HepG2 (cell line): ENCODE data around the gene SNAI3. TPM values are rescaled to one million over a fixed set of nuclear protein-coding genes. Genes with fewer than 3 reads are reported as not detected.

Experiments used
- BRD4 ChIP-seq: sonication (generic); formaldehyde crosslinking; IDR thresholded peaks from 2 replicates; pipeline ENCODE4 v1.4.0; 2020; ENCODE audit warnings: missing genetic modification reagents
- ELF3 ChIP-seq: IDR thresholded peaks from 2 replicates; pipeline ENCODE4 v1.6.1; 2016; ENCODE audit warnings: missing genetic modification reagents, missing compliant biosample characterization
- FOXJ3 ChIP-seq: sonication (generic); formaldehyde crosslinking; IDR thresholded peaks from 2 replicates; pipeline ENCODE4 v1.4.0; 2020; ENCODE audit warnings: missing genetic modification reagents, mild to moderate bottlenecking, borderline replicate concordance
- GFI1 ChIP-seq: sonication (generic); formaldehyde crosslinking; IDR thresholded peaks from 2 replicates; pipeline ENCODE4 v1.5.0; 2020; ENCODE audit warnings: missing genetic modification reagents, mild to moderate bottlenecking, borderline replicate concordance
- KLF6 ChIP-seq: IDR thresholded peaks from 2 replicates; pipeline ENCODE4 v1.8.0; 2016; ENCODE audit warnings: missing biosample characterization, missing genetic modification reagents
- MED13 ChIP-seq: sonication (generic); formaldehyde crosslinking; IDR thresholded peaks from 2 replicates; pipeline ENCODE4 v1.5.0; 2020; ENCODE audit warnings: missing genetic modification reagents
- NPAS2 ChIP-seq: sonication (generic); formaldehyde crosslinking; IDR thresholded peaks from 2 replicates; pipeline ENCODE4 v1.8.0; 2022; ENCODE audit warnings: mild to moderate bottlenecking, missing genetic modification reagents, borderline replicate concordance
- PLRG1 ChIP-seq: fragments of 450-650 bp; conservative IDR thresholded peaks from 2 replicates; pipeline ENCODE4 v1.6.1; 2016
- SMAD9 ChIP-seq: sonication (generic); formaldehyde crosslinking; IDR thresholded peaks from 2 replicates; pipeline ENCODE4 v1.5.1; 2020; ENCODE audit warnings: mild to moderate bottlenecking, missing genetic modification reagents
- SP4 ChIP-seq: sonication (generic); formaldehyde crosslinking; IDR thresholded peaks from 2 replicates; pipeline ENCODE4 v1.8.1; 2023; ENCODE audit warnings: mild to moderate bottlenecking, missing genetic modification reagents
- SYNCRIP ChIP-seq: fragments of 200-400 bp; formaldehyde crosslinking; IDR thresholded peaks from 2 replicates; pipeline ENCODE4 v1.6.1; 2018; ENCODE audit warnings: mild to moderate bottlenecking, low read depth, low read length; ENCODE audit not compliant: insufficient read depth
- TAF1 ChIP-seq: sonication (generic); formaldehyde crosslinking; IDR thresholded peaks from 2 replicates; pipeline ENCODE4 v1.4.0; 2020; ENCODE audit warnings: missing genetic modification reagents
- TP53 ChIP-seq: sonication (generic); formaldehyde crosslinking; conservative IDR thresholded peaks from 2 replicates; pipeline ENCODE4 v1.4.0; 2020; ENCODE audit warnings: missing genetic modification reagents
- ZNF430 ChIP-seq: sonication (generic); formaldehyde crosslinking; IDR thresholded peaks from 2 replicates; pipeline ENCODE4 v1.9.0; 2021; ENCODE audit warnings: mild to moderate bottlenecking, missing genetic modification reagents
- ZNF460 ChIP-seq: sonication (generic); formaldehyde crosslinking; IDR thresholded peaks from 2 replicates; pipeline ENCODE4 v1.5.1; 2020; ENCODE audit warnings: missing genetic modification reagents, mild to moderate bottlenecking, borderline replicate concordance
- ZNF468 ChIP-seq: sonication (generic); formaldehyde crosslinking; IDR thresholded peaks from 2 replicates; pipeline ENCODE4 v1.8.0; 2022; ENCODE audit warnings: mild to moderate bottlenecking, moderate library complexity, missing genetic modification reagents
- ZNF550 ChIP-seq: sonication (generic); formaldehyde crosslinking; IDR thresholded peaks from 2 replicates; pipeline ENCODE4 v1.4.0; 2020; ENCODE audit warnings: mild to moderate bottlenecking, missing genetic modification reagents, borderline replicate concordance
- ZNF670 ChIP-seq: sonication (generic); formaldehyde crosslinking; IDR thresholded peaks from 2 replicates; pipeline ENCODE4 v1.8.0; 2022; ENCODE audit warnings: mild to moderate bottlenecking, missing genetic modification reagents, borderline replicate concordance
- polyA plus RNA-seq, 8 experiments: library from polyadenylated mRNA; depleted of rRNA in 3 of 8; stranded (reverse) in 7 of 8; unstranded in 1 of 8; fragments of >200 nt; fragmentation: Illumina TruSeq in 4 of 8; extraction: Trizol in 4 of 8; gene quantifications; 2 replicates each; pipeline versions ENCODE4 v1.2.1 to v1.2.3, GENCODE V29; 2011 to 2016; ENCODE audit warnings: low read depth in 4 of 8, missing spikeins in 1 of 8, mixed read lengths in 1 of 8; ENCODE audit not compliant: insufficient read depth in 1 of 8
- total RNA-seq, 5 experiments: library from RNA; depleted of rRNA; stranded (reverse); fragments of >200 nt; fragmentation: Illumina TruSeq; extraction: Trizol; gene quantifications; 2 replicates each; pipeline ENCODE4 v1.2.3, GENCODE V29; 2016; ENCODE audit warnings: low read depth in 1 of 5
- TF ChIP-seq, protein P1 (sequence below): sonication (generic); formaldehyde crosslinking; IDR thresholded peaks from 2 replicates; pipeline ENCODE4 v1.4.0; 2020; ENCODE audit warnings: low read depth, missing genetic modification reagents
- TF ChIP-seq, protein P2 (sequence below), 2 experiments: sonication (generic) in 1 of 2; formaldehyde crosslinking in 1 of 2; IDR thresholded peaks; 2 replicates each; pipeline versions ENCODE4 v1.4.0 to v1.6.1; 2016 to 2020; ENCODE audit warnings: borderline replicate concordance in 1 of 2, low read depth in 1 of 2, mild to moderate bottlenecking in 1 of 2, missing genetic modification reagents in 1 of 2
- TF ChIP-seq, protein P3 (sequence below): sonication (generic); formaldehyde crosslinking; IDR thresholded peaks from 2 replicates; pipeline ENCODE4 v1.4.0; 2020; ENCODE audit warnings: missing genetic modification reagents

The SNAI3 gene
- total and polyA plus RNA-seq, 2 of the 13 experiments (the other 11 are each of a cell fraction or from before 2014, with no cell fraction given), result 0.09 to 0.18 TPM

DNA sequence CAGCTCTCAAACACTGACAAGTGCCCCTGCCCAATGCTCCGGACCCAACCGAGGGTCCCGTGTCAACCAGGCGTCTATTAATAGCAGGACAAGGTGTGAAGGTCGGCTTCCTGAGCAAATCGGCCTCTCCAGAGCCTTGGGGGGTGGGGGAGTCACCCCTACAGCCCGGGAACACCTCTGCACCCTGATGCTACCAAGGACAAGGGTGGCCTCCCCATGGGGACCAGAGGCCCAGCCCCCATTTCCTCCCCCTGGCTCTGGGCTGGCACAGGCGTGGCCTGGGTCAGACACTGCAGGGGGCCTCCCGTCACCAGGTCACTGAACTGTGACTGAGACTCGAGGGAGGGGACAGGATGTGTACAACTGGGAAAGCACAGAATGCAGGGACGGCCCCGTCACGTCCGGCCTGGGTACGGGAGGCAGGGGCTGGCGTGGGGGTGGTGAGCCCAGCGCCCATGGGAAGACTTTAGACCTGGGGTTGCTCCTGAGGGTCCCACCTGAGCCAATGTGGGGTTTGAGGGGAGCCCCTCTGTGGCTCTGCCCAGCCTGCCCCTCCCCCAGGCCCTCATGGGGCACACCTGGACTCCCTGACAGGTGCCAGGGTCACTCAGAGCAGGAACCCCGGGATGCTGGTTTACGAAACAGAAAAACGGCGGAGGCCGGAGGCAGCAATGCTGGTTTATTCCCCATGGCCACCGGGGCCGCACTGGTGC, 34.9 kb downstream of the SNAI3 start (continued):
- TF ChIP-seq NPAS2 (CRISPR knock-in tag), result no peak
- peak; percentile 49; the same call in 1 of the 2 replicates for TF ChIP-seq TAF1 (CRISPR knock-in tag)
- TF ChIP-seq KLF6 (CRISPR knock-in tag), result peak; percentile 32; the same call in 1 of the 2 replicates
- TF ChIP-seq, protein P1, sequence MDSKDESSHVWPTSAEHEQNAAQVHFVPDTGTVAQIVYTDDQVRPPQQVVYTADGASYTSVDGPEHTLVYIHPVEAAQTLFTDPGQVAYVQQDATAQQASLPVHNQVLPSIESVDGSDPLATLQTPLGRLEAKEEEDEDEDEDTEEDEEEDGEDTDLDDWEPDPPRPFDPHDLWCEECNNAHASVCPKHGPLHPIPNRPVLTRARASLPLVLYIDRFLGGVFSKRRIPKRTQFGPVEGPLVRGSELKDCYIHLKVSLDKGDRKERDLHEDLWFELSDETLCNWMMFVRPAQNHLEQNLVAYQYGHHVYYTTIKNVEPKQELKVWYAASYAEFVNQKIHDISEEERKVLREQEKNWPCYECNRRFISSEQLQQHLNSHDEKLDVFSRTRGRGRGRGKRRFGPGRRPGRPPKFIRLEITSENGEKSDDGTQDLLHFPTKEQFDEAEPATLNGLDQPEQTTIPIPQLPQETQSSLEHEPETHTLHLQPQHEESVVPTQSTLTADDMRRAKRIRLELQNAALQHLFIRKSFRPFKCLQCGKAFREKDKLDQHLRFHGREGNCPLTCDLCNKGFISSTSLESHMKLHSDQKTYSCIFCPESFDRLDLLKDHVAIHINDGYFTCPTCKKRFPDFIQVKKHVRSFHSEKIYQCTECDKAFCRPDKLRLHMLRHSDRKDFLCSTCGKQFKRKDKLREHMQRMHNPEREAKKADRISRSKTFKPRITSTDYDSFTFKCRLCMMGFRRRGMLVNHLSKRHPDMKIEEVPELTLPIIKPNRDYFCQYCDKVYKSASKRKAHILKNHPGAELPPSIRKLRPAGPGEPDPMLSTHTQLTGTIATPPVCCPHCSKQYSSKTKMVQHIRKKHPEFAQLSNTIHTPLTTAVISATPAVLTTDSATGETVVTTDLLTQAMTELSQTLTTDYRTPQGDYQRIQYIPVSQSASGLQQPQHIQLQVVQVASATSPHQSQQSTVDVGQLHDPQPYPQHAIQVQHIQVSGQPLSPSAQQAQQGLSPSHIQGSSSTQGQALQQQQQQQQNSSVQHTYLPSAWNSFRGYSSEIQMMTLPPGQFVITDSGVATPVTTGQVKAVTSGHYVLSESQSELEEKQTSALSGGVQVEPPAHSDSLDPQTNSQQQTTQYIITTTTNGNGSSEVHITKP (CRISPR knock-in tag), result peak; percentile 91
- no peak for TF ChIP-seq PLRG1
- peak; percentile 93 for TF ChIP-seq ZNF670 (CRISPR knock-in tag)
- TF ChIP-seq ZNF460 (CRISPR knock-in tag), result peak; percentile 65; the same call in 1 of the 2 replicates
- TF ChIP-seq, protein P2, sequence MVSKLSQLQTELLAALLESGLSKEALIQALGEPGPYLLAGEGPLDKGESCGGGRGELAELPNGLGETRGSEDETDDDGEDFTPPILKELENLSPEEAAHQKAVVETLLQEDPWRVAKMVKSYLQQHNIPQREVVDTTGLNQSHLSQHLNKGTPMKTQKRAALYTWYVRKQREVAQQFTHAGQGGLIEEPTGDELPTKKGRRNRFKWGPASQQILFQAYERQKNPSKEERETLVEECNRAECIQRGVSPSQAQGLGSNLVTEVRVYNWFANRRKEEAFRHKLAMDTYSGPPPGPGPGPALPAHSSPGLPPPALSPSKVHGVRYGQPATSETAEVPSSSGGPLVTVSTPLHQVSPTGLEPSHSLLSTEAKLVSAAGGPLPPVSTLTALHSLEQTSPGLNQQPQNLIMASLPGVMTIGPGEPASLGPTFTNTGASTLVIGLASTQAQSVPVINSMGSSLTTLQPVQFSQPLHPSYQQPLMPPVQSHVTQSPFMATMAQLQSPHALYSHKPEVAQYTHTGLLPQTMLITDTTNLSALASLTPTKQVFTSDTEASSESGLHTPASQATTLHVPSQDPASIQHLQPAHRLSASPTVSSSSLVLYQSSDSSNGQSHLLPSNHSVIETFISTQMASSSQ (IDR thresholded peaks at IDR 0.05; ENCODE audit: low read depth), result no peak; the same call in 1 of the 2 replicates
- TF ChIP-seq, protein P2 (CRISPR knock-in tag; IDR thresholded peaks at IDR 0.05; ENCODE audit: borderline replicate concordance), result peak; percentile 86; the same call in 1 of the 2 replicates
- TF ChIP-seq BRD4 (CRISPR knock-in tag), result no peak
- peak; percentile 78 for TF ChIP-seq GFI1 (CRISPR knock-in tag)
- no peak for TF ChIP-seq SYNCRIP
- TF ChIP-seq ZNF550 (CRISPR knock-in tag), result no peak
- no peak for TF ChIP-seq MED13 (CRISPR knock-in tag)
- TF ChIP-seq SP4 (CRISPR knock-in tag), result peak; percentile 76
- 0 out of 2 replicates have a peak, but pooled peaks have one; percentile 21 for TF ChIP-seq ZNF468 (CRISPR knock-in tag)
- no peak for TF ChIP-seq SMAD9 (CRISPR knock-in tag)
- peak; percentile 64; the same call in 1 of the 2 replicates for TF ChIP-seq FOXJ3 (CRISPR knock-in tag)
- TF ChIP-seq ELF3 (CRISPR knock-in tag), result peak; percentile 85
- TF ChIP-seq TP53, result no peak
- TF ChIP-seq, protein P3, sequence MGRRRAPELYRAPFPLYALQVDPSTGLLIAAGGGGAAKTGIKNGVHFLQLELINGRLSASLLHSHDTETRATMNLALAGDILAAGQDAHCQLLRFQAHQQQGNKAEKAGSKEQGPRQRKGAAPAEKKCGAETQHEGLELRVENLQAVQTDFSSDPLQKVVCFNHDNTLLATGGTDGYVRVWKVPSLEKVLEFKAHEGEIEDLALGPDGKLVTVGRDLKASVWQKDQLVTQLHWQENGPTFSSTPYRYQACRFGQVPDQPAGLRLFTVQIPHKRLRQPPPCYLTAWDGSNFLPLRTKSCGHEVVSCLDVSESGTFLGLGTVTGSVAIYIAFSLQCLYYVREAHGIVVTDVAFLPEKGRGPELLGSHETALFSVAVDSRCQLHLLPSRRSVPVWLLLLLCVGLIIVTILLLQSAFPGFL (CRISPR knock-in tag), result no peak; the same call in 1 of the 2 replicates
- no peak for TF ChIP-seq ZNF430 (CRISPR knock-in tag)
